KMS-11 (cell line): ENCODE results near the gene MTG1.
A peak's percentile ranks its signal among the peaks of the same experiment; 100 is the strongest.
"Not testable (repeated sequence)": the region's sequence is repeated elsewhere in the genome, so short reads cannot be mapped to it uniquely, and the experiment has no call there.

Experiments used
- H2AFZ ChIP-seq: fragments of 200-600 bp; sonication (generic); 2 replicates; pipeline ENCODE4 v1.6.1; 2016; ENCODE audit warnings: antibody characterized with exemption, mixed run types, low read depth
- H3K27ac ChIP-seq: fragments of 200-600 bp; sonication (generic); 2 replicates; pipeline ENCODE4 v1.6.1; 2016; ENCODE audit warnings: mild to moderate bottlenecking, mixed run types
- H3K27me3 ChIP-seq: fragments of 200-600 bp; sonication (generic); 2 replicates; pipeline ENCODE4 v1.6.1; 2017; ENCODE audit warnings: mild to moderate bottlenecking, low read depth, mixed run types, moderate library complexity; ENCODE audit not compliant: insufficient read depth
- H3K36me3 ChIP-seq: fragments of 200-600 bp; sonication (generic); 2 replicates; pipeline ENCODE4 v1.6.1; 2017; ENCODE audit warnings: mild to moderate bottlenecking, mixed run types; ENCODE audit not compliant: insufficient read depth
- H3K4me1 ChIP-seq: fragments of 200-600 bp; sonication (generic); 2 replicates; pipeline ENCODE4 v1.6.1; 2016; ENCODE audit warnings: mild to moderate bottlenecking, low read depth, mixed run types; ENCODE audit not compliant: poor library complexity, severe bottlenecking
- H3K4me2 ChIP-seq: fragments of 200-600 bp; sonication (generic); 2 replicates; pipeline ENCODE4 v1.7.0; 2016; ENCODE audit warnings: mild to moderate bottlenecking, mixed run types
- H3K4me3 ChIP-seq: fragments of 200-600 bp; sonication (generic); IDR thresholded peaks from 2 replicates; pipeline ENCODE4 v1.6.1; 2017; ENCODE audit warnings: low read depth, low read length, mixed read lengths; ENCODE audit not compliant: insufficient read depth
- H3K79me2 ChIP-seq: fragments of 200-600 bp; sonication (generic); 2 replicates; pipeline ENCODE4 v1.6.1; 2016; ENCODE audit warnings: low read depth, mixed run types; ENCODE audit not compliant: insufficient read depth
- H3K9ac ChIP-seq: fragments of 200-600 bp; sonication (generic); 2 replicates; pipeline ENCODE4 v1.6.1; 2016; ENCODE audit warnings: mild to moderate bottlenecking, mixed run types
- H4K20me1 ChIP-seq: fragments of 200-600 bp; sonication (generic); 2 replicates; pipeline ENCODE4 v1.6.1; 2016; ENCODE audit warnings: mild to moderate bottlenecking, mixed run types; ENCODE audit not compliant: insufficient read depth
- TF ChIP-seq, protein P1 (sequence below): fragments of 200-600 bp; sonication (generic); conservative IDR thresholded peaks from 2 replicates; pipeline ENCODE4 v1.6.1; 2017; ENCODE audit warnings: low read depth, mild to moderate bottlenecking, antibody characterized with exemption, low read length, moderate library complexity, mixed read lengths

Gene MTG1

DNA sequence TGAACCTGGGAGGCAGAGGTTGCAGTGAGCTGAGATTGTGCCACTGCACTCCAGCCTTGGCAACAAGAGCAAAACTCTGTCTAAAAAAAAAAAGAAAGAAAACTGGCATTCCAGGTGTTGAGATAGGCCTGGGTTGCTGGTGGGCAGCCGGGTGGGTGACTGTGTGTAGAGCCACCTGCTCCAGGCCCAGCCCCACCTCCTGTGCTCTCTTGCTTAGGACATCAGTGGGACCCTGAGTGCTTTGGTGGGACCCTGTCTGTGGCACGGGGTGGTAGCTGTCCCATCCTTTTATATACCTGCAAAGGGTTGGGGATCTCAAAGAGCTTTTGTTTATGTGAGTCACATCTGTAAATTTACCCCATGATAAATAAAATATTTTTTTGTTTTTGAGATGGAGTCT, 8.7 kb upstream of the MTG1 start:
- no peak overlapping the region for H3K4me3 ChIP-seq
- no peak overlapping the region for H3K9ac ChIP-seq
- H3K4me1 ChIP-seq, result peaks cover 14% of the 10 kb centered on the region
- no peak overlapping the region for H2AFZ ChIP-seq
- TF ChIP-seq, protein P1, sequence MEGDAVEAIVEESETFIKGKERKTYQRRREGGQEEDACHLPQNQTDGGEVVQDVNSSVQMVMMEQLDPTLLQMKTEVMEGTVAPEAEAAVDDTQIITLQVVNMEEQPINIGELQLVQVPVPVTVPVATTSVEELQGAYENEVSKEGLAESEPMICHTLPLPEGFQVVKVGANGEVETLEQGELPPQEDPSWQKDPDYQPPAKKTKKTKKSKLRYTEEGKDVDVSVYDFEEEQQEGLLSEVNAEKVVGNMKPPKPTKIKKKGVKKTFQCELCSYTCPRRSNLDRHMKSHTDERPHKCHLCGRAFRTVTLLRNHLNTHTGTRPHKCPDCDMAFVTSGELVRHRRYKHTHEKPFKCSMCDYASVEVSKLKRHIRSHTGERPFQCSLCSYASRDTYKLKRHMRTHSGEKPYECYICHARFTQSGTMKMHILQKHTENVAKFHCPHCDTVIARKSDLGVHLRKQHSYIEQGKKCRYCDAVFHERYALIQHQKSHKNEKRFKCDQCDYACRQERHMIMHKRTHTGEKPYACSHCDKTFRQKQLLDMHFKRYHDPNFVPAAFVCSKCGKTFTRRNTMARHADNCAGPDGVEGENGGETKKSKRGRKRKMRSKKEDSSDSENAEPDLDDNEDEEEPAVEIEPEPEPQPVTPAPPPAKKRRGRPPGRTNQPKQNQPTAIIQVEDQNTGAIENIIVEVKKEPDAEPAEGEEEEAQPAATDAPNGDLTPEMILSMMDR, result no peak
- H3K36me3 ChIP-seq, result no peaks in the 10 kb centered on the region
- H3K4me2 ChIP-seq, result no peak overlapping the region
- no peaks in the 10 kb centered on the region for H4K20me1 ChIP-seq
- H3K27me3 ChIP-seq, result no peaks in the 10 kb centered on the region
- H3K79me2 ChIP-seq, result no peaks in the 10 kb centered on the region
- no peak overlapping the region for H3K27ac ChIP-seq

DNA sequence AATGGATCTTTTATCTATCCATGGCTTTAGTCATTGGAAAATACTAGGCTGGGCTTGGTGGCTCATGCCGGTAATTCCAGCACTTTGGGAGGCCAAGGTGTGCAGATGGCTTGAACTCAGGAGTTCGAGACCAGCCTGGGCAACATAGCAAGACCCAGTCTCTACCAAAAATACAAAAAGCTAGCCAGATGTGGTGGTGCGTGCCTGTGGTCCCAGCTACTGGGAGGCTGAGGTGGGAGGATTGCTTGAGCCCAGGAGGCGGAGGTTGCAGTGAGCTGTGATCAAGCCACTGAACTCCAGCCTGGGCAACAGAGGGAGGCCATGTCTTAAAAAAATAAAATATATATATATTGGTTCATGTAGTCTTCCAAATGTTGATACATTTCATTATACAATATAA, 7.0 kb upstream of the MTG1 start:
- not testable (repeated sequence) for H2AFZ ChIP-seq, H3K4me2 ChIP-seq, H3K9ac ChIP-seq, H4K20me1 ChIP-seq, H3K79me2 ChIP-seq, H3K36me3 ChIP-seq, H3K27ac ChIP-seq, H3K27me3 ChIP-seq, H3K4me3 ChIP-seq
- H3K4me1 ChIP-seq, result peaks cover 30% of the 10 kb centered on the region

DNA sequence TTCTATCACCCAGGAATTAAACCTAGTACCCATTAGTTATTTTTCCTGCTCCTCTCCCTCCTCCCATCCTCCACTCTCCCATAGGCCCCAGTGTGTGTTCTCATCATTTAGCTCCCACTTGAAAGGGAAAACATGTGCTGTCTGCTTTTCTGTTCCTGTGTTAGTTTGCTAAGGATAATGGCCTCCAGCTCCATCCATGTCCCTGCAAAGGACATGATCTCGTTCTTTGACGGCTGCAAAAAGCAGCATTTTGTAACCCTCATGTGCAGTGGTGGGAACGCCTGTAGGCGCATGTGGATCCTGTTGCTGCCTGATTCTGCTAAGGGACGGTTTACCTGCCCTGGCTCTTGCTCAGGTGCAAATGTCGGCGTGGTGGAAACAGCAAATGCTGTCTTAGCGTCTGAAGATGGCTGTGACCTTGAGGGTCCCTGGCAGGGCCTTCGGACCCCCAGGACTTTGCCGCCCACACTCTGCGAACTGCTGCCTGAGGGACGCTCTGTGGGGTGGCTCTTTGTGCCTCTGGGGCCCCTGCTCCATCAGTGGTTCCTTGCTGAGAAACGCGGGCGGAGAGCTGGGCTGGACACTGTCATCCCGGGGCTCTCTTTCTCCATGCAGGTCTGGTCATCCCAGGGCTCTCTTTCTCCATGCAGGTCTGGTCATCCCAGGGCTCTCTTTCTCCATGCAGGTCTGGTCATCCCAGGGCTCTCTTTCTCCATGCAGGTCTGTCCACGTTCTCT, 5.6 kb upstream of the MTG1 start:
- peak overlapping the region; percentile 71 for H3K9ac ChIP-seq
- no peaks in the 10 kb centered on the region for H3K79me2 ChIP-seq
- no peaks in the 10 kb centered on the region for H3K27me3 ChIP-seq
- no peak overlapping the region for H3K4me3 ChIP-seq
- H3K36me3 ChIP-seq, result no peaks in the 10 kb centered on the region
- H3K27ac ChIP-seq, result peak overlapping the region; percentile 92
- TF ChIP-seq, protein P1, result no peak
- peaks cover 41% of the 10 kb centered on the region for H3K4me1 ChIP-seq
- no peaks in the 10 kb centered on the region for H4K20me1 ChIP-seq
- peak overlapping the region; percentile 68 for H2AFZ ChIP-seq
- H3K4me2 ChIP-seq, result peak overlapping the region; percentile 91

DNA sequence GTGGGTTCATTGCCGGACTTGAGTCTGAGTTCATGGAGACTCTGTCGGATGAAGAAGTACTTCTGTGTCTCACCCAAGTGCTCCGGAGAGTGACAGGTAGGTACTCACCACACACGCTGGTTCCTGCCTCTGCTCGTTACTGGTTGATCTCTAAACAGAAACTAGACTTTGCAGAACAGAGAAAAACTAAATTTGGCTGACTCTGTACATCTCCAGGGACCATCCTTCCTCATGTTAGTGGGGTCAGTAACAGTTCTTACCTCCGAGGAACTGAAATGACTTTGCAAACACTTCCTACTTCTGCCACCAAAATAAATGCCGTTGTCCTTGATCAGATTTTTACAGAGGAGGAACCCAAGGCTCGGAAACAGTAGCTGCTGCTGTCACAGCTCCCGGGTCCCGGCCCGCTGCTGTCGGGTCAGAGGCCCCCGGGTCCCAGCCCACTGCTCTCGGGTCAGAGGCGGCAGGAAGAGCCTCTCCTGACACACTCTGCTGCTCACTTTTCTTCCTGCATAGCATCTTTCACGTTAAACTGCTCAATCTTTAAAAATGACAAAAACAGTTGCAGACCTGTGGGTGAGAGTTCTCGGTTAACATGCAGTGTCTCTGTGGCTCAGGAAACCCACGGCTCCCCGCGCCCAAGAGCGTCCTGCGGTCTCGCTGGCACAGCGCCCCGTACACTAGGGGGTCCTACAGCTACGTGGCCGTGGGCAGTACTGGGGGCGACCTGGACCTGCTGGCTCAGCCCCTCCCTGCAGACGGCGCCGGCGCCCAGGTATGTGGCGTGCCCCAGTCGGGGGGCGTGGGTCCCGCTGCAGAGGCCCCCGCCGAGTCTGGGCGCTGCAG, 4.8 kb upstream of the MTG1 start:
- TF ChIP-seq, protein P1, result no peak; the same call in 1 of the 2 replicates
- Histone ChIP-seq H3K27me3 (no peaks in the 10 kb centered on the region), H3K9ac (peak overlapping the region; percentile 71), H3K27ac (peak overlapping the region; percentile 92), H2AFZ (peak overlapping the region; percentile 68), H3K4me3 (no peak overlapping the region), H3K4me1 (peaks cover 43% of the 10 kb centered on the region), H3K36me3 (no peaks in the 10 kb centered on the region), H4K20me1 (no peaks in the 10 kb centered on the region), H3K79me2 (no peaks in the 10 kb centered on the region), H3K4me2 (peak overlapping the region; percentile 91)
